GM21423 (cell line): ENCODE data around the gene DIRAS1.

Experiments used
- ATAC-seq: cut with Tn5 transposase; IDR thresholded peaks from one replicate; pipeline ENCODE4 v1.9.1; 2021; ENCODE audit warnings: mild to moderate bottlenecking, moderate library complexity; ENCODE audit not compliant: unreplicated experiment

Gene DIRAS1

DNA sequence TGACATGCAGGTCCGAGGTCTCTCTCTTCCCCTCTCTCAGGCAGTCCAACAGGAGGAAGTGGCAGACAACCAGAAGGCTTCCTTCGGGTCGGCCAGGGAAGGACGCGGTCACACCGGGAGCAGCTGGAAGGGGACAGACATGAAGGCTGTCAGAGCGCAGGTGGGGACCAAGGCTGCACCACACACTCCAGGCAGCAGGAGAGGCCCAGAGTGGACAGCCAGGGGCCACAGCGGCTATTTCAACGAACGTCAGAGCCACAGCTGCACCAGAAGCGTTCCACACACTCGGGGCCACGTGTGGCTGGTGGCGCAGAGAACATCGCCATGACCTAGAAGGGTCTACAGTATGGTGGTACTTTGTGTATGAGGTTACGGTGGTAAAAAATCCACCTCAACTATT, 34.6 kb upstream of the DIRAS1 start:
- no peak for ATAC-seq

DNA sequence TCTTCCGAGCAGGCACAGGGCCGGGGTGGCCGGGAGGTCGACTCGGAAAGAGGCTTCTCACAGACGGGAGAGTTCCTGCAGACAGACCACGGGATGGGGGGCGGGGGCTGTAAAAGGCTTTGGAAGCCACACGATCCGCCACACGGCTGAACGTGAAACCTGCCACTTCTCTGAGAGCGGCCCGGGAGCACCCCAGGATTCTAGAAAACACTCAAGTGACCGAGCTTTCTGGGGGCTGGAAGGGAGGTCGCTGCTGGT, 34.2 kb upstream of the DIRAS1 start:
- no peak for ATAC-seq

DNA sequence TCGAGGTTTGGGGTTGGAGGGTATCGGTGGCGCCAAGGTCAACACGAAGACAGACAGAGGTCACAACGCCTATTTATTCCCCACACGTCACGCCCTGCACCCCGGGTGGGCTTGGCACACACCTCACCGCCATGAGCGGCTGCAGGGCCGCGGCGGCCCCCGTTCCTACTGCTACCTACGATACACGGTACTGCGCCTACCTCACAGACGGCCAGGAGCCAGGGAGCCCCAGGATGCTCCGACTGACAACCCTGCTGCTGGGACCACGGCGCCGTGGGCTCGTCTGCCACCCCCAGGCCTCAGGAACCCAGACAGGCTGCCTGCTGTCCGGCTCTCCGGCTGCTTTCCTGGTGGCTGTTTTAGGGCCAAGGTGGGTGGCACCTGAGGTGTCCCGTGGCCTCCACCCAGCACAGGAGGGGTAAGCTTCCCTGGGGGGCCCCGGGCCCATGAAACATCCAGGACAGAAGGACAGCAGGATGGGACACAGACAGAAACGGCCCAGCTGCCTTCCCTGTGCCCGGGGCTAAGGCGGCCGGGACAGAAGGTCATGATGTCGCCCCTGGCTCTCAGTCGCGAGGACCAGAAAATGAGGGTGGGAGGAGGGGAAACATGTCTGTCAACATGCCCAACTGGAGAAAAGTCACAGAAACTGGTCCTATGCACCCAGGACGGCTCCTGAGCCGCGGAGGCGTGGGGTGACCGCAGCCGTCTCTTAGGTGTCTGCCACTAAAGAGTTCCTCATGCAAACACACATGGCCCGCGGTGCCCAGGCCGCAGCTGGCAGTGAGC, 33.7 kb upstream of the DIRAS1 start:
- ATAC-seq: no peak

DNA sequence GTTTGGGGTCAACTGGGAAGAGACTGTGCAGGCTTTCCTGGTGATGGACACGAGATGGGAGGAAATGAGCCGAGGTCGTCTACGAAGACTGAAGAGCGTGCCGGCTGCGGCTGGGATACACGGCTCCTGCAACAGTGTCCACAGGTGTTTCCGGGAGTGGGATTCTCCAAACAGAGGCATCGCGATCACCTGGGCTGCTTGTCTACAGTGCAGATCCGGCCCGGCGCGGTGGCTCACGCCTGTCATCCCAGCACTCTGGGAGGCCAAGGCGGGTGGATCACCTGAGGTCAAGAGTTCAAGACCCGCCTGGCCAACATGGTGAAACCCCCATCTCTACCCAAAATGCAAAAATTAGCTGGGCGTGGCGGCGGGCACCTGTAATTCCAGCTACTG, 30.3 kb upstream of the DIRAS1 start:
- ATAC-seq: no peak

DNA sequence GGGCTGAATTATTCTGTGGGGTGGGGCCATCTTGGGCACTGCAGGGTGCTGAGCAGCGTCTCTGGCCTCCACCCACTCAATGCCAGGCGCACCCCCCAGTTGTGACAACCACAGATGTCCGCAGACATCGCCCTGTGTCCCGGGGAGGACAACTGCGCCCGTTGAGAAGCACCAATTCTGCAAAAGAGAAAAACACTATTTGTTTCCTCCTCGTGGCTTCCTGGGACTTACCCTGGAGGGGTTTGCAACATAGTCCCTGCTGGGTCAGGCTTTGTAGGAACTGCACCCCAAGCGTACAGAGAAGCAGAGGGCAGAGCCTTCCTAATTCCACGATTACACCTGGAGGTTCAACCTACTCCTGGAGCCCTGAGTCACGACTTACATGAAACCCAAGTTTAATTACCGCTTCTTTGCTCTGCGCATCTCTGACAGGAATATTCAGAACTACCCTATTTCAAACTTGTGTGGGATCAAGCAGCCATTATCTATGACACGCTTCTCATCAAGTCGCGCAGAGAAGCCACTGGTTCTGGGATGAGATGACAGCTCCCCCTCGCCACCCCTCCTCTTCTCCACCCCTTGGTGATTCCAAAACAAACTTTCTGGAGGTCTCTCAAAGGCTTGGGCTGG, 29.8 kb upstream of the DIRAS1 start:
- no peak for ATAC-seq

DNA sequence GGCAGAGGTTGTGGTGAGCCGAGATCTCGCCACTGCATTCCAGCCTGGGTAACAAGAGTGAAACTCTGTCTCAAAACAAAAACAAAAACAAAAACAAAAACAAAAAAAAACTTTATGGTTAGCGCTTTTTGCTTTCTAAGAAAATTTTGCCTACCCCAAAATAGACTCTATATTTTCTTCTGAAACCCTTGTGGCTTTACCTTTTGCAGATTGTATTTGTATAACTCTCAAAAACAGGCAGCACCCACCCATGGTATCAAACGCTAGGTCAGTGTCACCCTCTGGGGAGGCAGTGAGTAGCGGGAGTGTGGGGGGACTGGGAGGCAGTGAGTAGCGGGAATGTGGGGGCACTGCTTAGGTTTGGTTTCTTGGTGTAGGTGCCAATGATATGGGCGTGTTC, 26.2 kb upstream of the DIRAS1 start:
- no peak for ATAC-seq

DNA sequence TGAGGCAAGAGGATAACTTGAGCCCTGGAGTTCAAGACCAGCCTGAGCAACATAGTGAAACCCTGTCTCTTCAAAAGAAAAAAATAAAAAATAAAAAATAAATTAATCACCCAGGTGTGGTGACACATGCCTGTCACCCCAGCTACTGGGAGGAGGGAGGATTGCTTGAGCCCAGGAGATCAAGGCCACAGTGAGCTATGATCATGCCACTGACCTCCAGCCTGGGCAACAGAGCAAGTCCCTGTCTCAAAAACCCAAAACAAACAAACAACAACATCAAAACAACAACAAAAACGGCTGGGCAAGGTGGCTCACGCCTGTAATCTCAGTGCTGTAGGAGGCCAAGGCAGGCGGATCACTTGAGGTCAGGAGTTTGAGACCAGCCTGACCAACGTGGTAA, 22.9 kb upstream of the DIRAS1 start:
- no peak for ATAC-seq

DNA sequence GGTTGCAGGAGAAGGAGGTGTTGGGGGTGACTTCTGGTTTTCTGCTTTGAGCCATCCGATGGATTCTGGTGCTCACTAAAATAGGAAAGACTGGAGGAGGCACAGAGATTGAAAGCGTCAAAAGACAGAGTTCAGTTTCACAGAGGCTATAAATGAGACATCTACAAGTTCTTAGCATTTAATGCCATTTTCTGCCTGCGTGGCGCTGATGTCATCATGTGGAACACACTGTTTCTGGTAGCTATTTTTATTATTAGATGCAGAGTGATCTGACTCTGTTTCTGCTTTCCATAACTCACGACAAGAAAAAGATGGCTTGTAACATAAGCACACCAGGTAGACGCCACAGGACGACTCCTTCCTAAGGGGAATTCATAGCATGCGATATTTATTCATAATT, 21.9 kb upstream of the DIRAS1 start:
- no peak for ATAC-seq

DNA sequence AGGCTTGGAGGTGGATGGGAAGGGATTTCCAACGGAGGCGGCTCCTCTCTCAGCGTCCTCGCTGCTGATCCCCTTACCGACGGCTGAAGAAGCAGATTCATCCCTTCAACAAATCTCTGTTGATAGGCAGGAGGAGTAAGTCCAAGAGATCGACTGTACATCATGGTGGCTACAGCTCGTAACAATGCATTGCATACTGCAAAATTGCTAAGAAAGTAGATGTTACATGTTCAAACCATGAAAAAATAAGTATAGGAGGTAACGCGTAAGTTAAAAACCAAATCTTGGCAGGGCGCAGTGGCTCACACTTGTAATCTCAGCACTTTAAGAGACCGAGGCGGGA, 19.1 kb upstream of the DIRAS1 start:
- ATAC-seq: no peak

DNA sequence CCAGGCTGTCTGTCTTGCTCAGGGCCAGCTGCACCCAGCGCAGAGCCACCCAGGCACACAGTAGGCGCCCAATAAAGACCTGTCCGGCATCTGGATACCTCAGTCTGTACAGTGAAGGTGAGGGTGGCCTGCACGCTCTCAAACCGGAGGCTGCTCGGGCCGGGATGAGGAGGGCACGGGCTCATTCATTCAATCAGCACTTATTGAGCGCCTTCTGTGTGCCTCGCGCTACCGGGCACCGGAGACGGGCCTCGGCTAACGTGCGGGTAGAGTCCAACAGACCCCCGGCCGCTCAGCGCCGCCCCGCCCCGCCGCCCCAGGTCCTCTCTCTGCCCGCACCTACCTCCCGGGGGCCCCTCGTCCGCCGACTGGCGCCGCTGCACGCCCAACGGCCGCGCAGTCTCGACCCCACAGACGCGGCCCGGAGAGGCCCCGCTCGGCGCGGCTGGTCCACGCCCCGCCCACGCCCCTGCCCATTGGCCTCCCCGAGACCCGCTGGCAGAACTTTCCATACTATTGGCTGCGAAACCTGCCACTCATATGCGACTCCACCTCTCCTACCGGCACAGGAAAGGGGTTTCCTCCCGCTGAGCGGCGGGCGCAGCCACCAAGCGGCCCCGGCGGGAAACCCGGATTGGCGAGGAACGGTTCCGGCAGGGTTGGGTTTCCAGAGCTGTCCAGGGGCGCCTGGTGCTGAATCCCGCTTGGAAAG, 18.6 kb upstream of the DIRAS1 start, which contains the start of gene SLC39A3:
TSS of gene SLC39A3 (minus strand) at position 416 of the 712 bp plus-strand sequence. CDS start 2,760 bp downstream, outside the sequence.
- peak; percentile 97 for ATAC-seq

DNA sequence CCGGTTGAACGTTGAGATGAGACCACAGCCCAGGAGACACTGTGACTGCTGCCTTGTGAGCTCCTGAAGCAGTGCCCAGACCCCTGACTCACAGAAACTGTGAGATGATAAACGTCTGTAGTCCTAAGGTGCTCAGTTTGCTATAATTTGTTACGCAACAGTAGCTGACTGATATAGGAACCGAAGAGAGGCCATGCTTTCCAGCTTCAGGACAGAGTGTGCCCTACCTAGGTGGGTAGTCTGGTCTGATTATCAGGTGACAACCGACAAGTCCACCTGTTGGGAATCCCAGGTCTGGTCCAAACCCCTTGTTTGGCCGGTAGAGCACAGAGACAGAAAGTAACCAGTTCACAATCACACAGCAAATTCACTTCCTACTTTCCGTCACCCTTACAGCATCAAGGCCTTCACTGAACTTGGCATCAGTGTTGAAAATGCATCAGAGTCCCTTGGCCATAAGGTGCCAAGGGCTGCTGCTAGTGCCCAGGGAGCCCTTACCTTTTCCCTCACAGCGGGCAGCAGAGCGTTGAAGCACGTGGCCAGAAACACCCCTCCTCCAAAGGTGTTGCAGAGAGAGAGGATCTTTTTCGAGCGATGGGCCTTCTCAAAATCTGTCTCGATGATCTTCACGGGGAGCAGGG, 15.5 kb upstream of the DIRAS1 start:
- ATAC-seq: no peak

DNA sequence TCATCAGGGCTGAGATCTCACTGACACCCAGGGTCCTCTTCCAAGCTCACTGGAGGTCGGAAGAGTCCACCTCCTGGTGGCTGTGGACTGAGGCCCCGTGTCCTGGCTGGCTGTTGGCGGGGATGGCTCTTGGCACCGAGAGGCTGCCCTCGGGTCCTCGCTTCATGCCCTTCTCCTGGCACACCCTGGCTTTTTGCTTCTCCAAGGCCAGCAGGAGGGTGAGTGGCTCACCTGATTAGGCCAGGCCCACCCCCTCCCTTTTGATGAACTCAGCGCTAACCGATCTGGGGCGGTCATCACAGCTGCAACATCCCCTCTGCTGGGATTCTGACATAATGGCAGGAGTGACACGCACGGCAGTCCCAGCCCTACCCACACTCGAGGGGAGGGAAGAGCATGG, 14.2 kb upstream of the DIRAS1 start:
- no peak for ATAC-seq

DNA sequence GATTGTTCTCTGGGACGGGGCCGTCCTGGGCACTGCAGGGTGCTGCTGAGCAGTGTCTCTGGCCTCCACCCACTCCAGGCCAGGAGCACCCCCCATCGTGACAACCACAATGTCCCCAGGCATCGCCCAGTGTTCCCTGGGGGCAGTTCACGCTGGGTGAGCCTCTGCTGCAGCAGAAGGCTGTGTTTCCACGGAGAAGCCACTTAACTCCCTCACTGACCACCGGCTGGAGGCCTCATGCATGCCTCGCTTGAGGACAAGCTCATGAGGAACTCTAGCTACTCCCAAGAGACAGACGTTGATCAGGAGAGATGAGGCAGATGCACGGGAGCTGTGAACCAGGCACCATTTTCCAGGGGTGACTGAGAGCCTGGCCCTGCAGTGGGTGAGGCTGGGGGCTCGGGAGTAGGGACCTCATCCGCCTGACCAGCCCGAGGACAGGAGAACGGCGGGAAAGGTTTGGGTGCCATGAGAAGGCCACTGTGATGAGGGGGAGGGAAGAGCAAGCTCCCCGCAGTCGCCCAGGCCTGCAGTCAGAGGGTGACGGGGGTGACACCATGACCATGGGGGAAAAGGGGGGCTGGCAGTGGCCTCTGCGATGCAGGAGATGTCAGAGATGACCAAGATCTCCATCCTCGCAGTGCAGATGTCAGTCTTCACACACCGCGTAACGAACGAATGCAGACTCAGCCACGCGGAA, 13.6 kb upstream of the DIRAS1 start:
- ATAC-seq: no peak

DNA sequence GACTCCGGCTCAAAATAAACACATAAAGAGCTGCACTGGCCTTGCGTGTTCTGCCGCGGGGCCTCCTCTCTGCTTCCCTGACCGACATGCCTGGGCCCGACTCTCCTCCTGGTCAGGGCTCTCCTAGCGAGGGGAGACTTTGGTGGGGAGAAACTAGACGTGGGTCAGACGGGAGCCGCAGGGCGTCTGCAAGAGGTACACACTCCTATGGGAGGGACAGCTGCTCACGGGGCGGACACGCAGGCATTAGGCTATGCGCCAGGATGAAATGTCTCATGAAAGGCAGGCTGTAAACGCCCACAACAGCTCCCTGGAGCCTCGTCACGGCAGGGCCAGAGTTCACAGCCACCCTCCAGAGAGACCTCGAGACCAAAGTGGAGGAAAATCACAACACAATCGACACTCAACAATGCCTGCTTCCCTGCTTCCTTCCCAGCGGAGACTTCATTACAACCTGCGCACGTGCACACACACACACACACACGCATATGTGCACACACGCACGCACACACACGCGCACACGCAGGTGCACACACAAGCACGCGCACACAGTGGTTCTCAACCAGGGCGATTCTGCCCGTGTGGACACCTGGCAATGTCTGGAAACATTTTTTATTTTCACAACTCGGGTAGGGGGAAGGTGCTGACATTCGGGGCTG, 12.9 kb upstream of the DIRAS1 start:
- ATAC-seq: no peak

DNA sequence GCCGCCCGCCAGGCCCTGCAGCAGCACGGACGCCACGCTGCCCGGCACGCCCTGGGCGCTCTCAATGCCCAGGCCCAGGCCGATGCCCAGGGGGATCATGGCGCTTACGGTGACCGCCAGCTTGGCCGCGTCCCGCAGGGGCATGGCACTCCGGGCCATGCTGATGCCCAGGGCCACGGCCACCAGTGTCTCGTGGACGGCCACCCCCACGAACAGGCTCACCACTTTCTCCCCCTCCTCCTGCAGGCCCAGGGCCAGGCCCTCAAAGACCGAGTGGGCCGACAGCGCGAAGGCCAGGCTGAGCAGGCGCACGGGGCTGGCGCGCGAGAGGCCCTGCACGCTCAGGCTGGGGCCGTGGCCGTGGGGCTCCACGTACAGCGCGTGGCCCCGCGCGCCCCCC, 11.7 kb upstream of the DIRAS1 start:
- no peak for ATAC-seq

DNA sequence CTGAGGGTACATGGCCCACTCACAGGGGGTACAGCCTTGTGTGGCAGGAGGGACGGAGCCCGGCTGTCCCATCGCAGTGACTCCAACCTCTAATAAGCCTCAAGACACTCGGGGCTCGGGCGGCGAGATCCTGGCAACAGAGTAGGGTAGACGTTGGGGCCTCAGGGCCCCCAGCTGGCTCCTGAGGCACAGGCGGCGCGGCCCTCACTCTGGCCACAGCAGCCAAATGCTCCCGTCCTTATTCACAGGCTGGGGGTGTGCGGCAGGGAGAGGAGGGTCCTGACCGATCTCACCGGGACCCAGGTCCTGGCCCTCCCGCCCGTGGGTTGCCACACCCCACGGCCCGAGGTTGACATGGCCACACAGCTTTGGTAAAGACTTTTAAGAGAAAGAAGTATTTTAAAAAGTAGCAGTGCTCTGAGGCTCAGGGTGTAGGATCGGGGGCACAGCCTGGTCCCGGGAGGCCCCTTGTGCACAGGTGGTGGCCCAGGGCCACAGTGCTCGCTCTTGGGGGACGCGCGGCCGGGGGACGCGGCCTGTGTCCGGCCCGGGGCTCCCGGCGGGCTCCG, 11.1 kb upstream of the DIRAS1 start:
- ATAC-seq: no peak

DNA sequence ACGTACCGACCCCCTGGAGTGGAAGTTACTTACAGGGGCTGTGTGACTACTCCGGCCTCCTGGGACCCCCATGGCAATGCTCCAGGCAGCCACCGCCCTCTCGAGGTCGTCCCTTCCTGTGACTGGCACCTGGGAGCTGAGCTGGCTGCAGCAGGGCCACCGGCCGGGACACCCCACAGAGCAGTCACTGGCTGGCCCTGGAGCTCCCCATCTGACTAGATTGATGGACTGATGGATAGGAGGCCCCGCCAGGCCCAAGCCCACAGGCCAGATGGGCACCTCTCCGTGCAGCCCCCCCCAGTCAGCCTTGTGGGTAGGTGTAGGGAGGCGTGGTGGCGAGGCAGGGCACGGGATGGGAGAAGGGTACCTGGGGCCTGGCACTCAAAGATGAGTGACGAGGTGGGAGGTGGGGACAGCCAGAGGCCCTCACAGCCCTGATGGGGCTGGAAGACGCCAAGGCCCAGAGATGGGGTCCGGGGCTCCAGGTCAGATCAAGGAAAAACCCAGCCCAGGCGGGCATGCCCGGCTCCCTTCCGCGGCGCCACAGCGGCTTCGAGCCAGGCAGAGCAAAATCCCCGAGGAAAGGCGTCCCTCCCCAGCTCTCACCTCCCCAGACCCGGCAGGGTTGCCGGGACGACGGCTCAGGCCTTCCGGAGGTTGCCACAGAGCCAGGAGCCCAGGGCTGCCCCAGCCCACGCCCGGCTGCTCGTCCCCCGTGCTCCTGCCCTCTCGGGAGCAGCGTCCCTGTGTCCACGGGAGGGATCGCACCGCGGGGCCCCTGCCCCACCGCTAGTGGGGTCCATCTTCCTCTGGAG, 10.2 kb upstream of the DIRAS1 start:
- ATAC-seq: no peak

DNA sequence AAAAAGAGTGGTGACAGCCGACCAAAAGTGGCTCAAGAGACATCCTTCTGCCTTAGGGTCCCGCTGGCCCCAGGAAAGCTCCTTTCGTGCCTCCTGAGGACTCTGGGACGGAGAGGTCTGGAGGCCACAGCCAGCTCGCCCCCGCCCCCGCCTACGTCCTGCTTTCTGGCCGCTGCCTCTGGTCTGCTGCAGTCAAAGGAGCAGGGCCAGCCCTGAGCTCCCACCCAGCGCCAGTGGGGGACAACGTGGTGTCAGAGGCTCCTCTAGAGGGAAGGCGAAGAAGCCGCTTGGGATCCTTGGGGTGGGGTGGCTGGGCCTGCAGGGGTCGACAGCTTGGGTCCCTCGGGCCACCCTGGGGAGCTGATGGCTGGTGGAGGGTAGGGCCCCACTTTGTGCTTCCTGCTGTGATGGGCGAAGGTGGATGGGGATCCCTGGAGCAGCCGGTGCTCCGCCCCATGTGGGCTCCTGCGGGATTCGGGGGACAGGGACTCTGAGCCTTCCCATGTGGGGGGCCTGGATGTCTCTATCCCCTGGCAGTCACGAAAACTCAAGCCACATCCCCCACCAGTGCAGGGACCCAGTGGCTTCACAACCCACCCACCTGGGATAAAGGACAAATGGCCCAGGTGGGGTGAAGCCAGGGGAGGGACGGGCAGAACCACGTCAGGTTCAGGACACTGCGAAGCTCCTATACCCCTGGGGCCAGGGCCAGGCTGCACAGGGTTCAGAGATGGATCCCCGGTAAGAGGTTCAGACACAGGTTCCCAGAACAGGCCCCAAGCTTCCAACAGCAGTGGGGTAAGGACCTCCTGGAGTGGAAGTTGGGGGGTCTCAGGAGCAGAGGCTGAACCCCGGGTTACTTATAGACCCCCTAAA, 9.0 kb upstream of the DIRAS1 start:
- ATAC-seq: no peak
